ENCODE results near the gene PPP2R3B. TPM values are rescaled to one million over a fixed set of nuclear protein-coding genes. Genes with fewer than 3 reads are reported as not detected.

The PPP2R3B gene
- total RNA-seq, 6 experiments from 2014 or later: 4.2 to 6.3 (median 5.3) TPM

DNA sequence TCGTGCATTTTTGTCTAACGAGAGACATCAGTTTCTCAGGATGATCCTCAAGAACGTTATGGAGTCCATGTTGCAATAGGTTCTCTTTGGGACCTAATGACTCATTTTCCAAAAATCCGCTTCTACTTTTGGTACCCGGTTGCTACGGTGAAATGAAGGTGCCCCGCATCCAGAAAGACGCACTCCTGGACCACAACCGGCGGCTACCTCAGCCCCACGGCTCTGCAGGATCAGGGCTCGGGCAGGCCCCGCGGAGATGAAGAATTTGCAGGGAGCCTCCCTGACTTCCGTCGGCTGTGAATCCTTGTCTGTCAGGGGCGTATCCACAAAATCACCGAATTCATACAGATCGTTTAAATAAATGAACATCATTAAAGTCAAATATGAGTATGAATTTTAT lies 83.7 kb downstream of the PPP2R3B start:
- Histone ChIP-seq H3K27ac (no peak overlapping the region), H3K27me3 (no peaks in the 10 kb centered on the region), H3K36me3 (peaks cover 0 to 34% (median 7%) of the 10 kb centered on the region in 4 donors), H3K4me1 (no peaks in the 10 kb centered on the region), H3K9me3 (no peaks in the 10 kb centered on the region), H3K4me3 (no peak overlapping the region)
- intact Hi-C loops (cut with DNase I): no loop called here
- peak in 2 of 3 donors; percentile 6 to 16 for DNase-seq
- TF ChIP-seq, protein P1, sequence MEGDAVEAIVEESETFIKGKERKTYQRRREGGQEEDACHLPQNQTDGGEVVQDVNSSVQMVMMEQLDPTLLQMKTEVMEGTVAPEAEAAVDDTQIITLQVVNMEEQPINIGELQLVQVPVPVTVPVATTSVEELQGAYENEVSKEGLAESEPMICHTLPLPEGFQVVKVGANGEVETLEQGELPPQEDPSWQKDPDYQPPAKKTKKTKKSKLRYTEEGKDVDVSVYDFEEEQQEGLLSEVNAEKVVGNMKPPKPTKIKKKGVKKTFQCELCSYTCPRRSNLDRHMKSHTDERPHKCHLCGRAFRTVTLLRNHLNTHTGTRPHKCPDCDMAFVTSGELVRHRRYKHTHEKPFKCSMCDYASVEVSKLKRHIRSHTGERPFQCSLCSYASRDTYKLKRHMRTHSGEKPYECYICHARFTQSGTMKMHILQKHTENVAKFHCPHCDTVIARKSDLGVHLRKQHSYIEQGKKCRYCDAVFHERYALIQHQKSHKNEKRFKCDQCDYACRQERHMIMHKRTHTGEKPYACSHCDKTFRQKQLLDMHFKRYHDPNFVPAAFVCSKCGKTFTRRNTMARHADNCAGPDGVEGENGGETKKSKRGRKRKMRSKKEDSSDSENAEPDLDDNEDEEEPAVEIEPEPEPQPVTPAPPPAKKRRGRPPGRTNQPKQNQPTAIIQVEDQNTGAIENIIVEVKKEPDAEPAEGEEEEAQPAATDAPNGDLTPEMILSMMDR (IDR thresholded peaks at IDR 0.05): no peak
- TF ChIP-seq POLR2A (IDR thresholded peaks at IDR 0.05): no peak
- WGBS (ENCODE audit: insufficient coverage, low coverage, low lambda C conversion rate, missing lambda C conversion rate): 86% methylated on average over 8 of the region's 19 CpGs
- no peak for ATAC-seq

DNA sequence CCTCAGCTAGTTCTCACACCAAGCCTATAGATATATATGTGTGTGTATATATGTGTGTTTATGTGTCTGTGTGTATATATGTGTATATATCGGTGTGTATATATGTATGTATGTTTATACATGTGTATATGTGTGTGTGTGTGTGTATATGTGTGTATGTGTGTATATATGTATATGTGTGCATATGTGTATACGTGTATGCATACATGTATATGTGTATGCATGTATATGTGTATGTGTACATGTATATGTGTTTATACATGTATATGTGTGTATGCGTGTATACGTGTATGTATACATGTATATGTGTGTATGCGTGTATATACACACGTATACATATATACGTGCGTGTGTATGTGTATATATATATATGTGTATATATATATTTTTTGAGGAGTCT lies 86.4 kb downstream of the PPP2R3B start:
- Histone ChIP-seq H3K4me1 (no peaks in the 10 kb centered on the region), H3K4me3 (no peak overlapping the region), H3K9me3 (no peaks in the 10 kb centered on the region), H3K27ac (no peak overlapping the region), H3K27me3 (no peaks in the 10 kb centered on the region), H3K36me3 (peaks cover 0 to 12% (median 3%) of the 10 kb centered on the region in 4 donors)
- WGBS (ENCODE audit: insufficient coverage, low coverage, low lambda C conversion rate, missing lambda C conversion rate): 95% methylated on average over 8 of the region's 8 CpGs
- intact Hi-C loops (cut with DNase I): no loop called here
- TF ChIP-seq, protein P1 (IDR thresholded peaks at IDR 0.05): no peak
- no peak for TF ChIP-seq POLR2A (IDR thresholded peaks at IDR 0.05)
- ATAC-seq (no peak), DNase-seq (no peak)

DNA sequence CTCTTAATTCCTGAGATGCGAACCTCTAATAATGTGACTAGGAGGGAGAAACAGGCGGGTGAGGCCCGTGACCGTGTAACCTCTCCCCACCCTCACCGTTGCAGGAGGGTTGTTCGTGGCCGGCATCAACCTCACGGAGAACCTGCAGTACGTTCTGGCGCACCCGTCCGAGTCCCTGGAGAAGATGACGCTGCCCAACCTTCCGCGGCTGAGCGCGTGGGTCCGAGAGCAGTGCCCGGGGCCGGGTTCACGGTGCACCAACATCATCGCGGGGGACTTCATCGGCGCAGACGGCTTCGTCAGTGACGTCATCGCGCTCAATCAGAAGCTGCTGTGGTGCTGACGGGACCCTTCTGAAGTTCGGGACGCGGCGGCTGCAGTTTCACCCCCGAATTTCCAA lies 87.7 kb downstream of the PPP2R3B start:
- WGBS (ENCODE audit: insufficient coverage, low coverage, low lambda C conversion rate, missing lambda C conversion rate): 96% methylated on average over 25 of the region's 36 CpGs
- H3K9me3 ChIP-seq: no peaks in the 10 kb centered on the region
- peak; percentile 6 to 50 (median 30) for DNase-seq
- ATAC-seq: no peak
- intact Hi-C loops (cut with DNase I): no loop called here
- H3K27ac ChIP-seq: no peak overlapping the region
- no peaks in the 10 kb centered on the region for H3K4me1 ChIP-seq
- peaks cover 0 to 9% (median 3%) of the 10 kb centered on the region in 4 donors for H3K36me3 ChIP-seq
- H3K27me3 ChIP-seq: no peaks in the 10 kb centered on the region
- H3K4me3 ChIP-seq: no peak overlapping the region
- no peak for TF ChIP-seq POLR2A (IDR thresholded peaks at IDR 0.05)
- TF ChIP-seq, protein P1 (IDR thresholded peaks at IDR 0.05): no peak

DNA sequence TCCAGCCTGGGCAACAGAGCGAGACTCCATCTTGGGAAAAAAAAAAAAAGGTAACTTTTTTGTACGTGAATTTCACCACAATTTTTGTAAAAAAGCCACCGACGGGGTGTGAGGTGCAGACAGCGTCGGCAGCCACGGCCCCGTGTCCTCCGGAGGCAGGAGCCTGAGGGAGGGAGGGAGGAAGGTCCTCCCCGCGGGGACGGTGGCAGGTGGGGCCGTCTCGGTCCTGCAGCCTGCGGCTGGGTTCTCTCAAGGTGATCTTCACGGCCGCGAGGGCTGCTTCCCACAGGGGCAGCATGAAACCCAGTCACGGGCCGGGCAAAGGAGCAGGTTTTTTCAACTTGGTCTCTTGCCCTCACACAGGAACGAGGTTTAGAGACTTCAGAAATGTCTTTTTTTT lies 91.6 kb downstream of the PPP2R3B start:
- TF ChIP-seq, protein P1 (IDR thresholded peaks at IDR 0.05): no peak
- TF ChIP-seq POLR2A (IDR thresholded peaks at IDR 0.05): no peak
- H3K36me3 ChIP-seq: peaks cover 0 to 24% (median 5%) of the 10 kb centered on the region in 4 donors
- DNase-seq: peak; percentile 10 to 48 (median 39)
- H3K9me3 ChIP-seq: no peaks in the 10 kb centered on the region
- WGBS (ENCODE audit: insufficient coverage, low coverage, low lambda C conversion rate, missing lambda C conversion rate): 84% methylated on average over 9 of the region's 21 CpGs
- H3K27ac ChIP-seq: no peak overlapping the region
- no peaks in the 10 kb centered on the region for H3K4me1 ChIP-seq
- intact Hi-C loops (cut with DNase I): no loop called here
- H3K27me3 ChIP-seq: no peaks in the 10 kb centered on the region
- H3K4me3 ChIP-seq: no peak overlapping the region
- peak in 1 of 4 donors; percentile 27 for ATAC-seq

All from right lobe of liver (tissue), 6 donors.